ENCODE results near the gene PLOD1.
"Not testable (repeated sequence)": the region's sequence is repeated elsewhere in the genome, so short reads cannot be mapped to it uniquely, and the experiment has no call there.

Gene PLOD1

GRCh38 chr1:12008355-12008754 is 73.8 kb downstream of the PLOD1 start:
- not testable (repeated sequence) for DNase-seq

- DNase-seq = no peak
Observed at GRCh38 chr1:12009318-12009947, 74.9 kb downstream of the PLOD1 start.

GRCh38 chr1:12010746-12011570 is 76.4 kb downstream of the PLOD1 start:
- DNase-seq = no peak

- no peak for DNase-seq
Observed at GRCh38 chr1:12011998-12012397, 77.5 kb downstream of the PLOD1 start.

GRCh38 chr1:12012560-12013316 is 78.2 kb downstream of the PLOD1 start:
- no peak for DNase-seq

- no peak for DNase-seq
Observed at GRCh38 chr1:12014141-12014991, 79.8 kb downstream of the PLOD1 start.

GRCh38 chr1:12015001-12015491 is 80.5 kb downstream of the PLOD1 start:
- DNase-seq = no peak

GRCh38 chr1:12015499-12015898 is 81.0 kb downstream of the PLOD1 start:
- no peak for DNase-seq

GRCh38 chr1:12016182-12016581 is 81.7 kb downstream of the PLOD1 start:
- DNase-seq = no peak

GRCh38 chr1:12019858-12020509 is 85.5 kb downstream of the PLOD1 start:
- DNase-seq = no peak

- DNase-seq = no peak
Observed at GRCh38 chr1:12021616-12022015, 87.1 kb downstream of the PLOD1 start.

GRCh38 chr1:12022036-12022435 is 87.5 kb downstream of the PLOD1 start:
- DNase-seq = no peak

All from effector CD4-positive, alpha-beta T cell (primary cell).